Activated CD8-positive, alpha-beta memory T cell treated with anti-CD3 and anti-CD28 coated beads, Interleukin-2, amount 50 U/mL, for 4 hours (primary cell): ENCODE data around the gene REXO4.
"Not testable (repeated sequence)": the region's sequence is repeated elsewhere in the genome, so short reads cannot be mapped to it uniquely, and the experiment has no call there.

Experiments
- DNase-seq: peaks from one replicate; pipeline ENCODE4 v3.0.0-alpha.2; 2020

The REXO4 gene

GRCh38 chr9:133385452-133385851 lies 32.4 kb downstream of the REXO4 start:
- no peak for DNase-seq

DNA sequence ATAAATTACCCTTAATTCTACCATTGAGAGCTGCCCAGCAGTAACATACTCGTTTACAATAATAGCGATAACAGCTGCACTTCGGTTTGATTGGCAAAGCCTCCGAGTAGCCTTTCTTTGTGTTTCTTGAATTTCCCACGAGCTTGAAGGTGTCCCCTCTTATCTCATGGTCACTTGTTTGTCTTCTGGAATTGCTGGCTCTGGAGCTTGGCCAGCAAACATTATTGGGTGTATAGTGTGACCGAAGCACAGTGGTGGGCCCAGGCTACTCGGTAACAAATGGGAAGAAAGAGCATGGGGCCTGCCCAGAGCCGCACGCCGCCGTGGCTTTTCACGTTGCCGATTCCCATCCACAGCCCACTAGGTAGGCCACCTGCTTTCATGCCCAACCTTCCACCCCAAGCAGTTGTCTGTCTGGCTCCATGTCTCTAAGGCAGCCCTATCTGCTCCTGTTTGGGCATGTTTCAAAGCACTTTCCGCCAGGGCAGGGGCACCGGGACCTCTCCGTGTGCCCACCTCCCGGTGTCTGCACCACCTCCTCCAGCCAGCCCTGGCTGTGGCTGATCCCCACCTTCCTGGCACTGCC lies 33.0 kb downstream of the REXO4 start:
- no peak for DNase-seq

GRCh38 chr9:133383438-133383837 lies 34.4 kb downstream of the REXO4 start:
- DNase-seq = no peak

GRCh38 chr9:133382507-133383141 lies 35.2 kb downstream of the REXO4 start:
- DNase-seq = no peak

DNA sequence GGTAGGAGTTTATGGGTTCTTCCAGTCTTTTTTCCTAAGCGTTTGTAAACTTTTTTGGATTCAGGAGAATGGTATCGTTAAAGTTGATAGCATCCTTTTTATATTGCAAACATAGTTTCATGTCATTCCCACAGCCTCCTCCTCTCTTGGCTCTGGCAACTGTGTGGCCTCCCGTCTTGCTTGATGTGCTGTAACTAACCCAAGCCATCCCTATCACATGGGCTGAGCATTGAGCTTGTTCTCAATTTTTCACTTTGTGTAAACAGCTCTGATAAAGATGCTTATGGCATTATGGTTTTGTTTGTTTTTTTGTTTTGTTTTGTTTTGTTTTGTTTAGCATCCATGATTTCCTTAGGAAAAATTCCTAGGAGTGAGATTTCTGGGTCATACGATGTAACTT lies 37.1 kb downstream of the REXO4 start:
- DNase-seq = no peak

DNA sequence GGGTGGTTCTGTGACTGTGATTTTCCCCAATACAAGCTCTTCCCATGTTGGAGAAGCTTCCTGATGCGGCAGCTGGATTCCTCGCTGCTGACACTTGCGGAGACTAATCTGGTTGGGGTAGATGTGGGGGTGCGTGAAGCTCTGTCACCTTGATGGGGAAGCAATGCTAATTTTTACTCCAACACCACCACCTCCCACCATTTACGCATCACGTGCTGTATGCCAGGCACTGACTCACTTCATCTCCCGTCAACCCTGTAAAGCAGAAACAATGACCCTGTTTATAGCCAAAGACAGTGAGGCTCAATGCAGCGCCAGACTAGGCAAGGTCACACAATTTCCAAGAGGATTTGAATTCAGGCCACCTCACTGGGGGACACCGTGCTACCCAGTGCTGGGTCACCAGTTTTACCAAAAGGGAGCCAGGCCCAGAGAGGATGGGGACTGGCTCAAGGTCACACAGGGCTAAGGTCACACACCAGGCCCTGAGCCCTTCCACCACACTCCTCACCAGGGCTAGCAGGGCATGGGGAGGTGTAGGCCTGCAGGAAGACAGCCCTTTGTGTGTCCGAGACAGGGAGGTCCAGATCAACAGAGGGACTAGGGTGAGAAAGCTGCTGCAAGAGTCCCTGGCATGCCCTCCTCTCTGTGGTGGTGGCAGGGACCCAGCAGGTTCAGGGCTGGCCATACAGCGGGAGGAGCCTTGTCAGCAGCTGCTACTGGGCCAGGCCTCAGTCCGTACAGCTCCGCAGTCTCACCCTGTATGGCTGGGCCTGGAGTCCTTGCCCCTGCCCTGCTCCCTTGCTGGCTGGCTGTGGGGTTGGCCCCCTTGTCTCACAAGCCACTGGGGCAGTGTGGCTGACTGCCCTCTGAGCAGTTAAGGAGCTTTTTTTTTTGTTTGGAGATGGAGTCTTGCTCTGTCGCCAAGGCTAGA lies 38.4 kb downstream of the REXO4 start:
- DNase-seq = no peak

GRCh38 chr9:133378408-133378962 lies 39.3 kb downstream of the REXO4 start:
- no peak for DNase-seq

DNA sequence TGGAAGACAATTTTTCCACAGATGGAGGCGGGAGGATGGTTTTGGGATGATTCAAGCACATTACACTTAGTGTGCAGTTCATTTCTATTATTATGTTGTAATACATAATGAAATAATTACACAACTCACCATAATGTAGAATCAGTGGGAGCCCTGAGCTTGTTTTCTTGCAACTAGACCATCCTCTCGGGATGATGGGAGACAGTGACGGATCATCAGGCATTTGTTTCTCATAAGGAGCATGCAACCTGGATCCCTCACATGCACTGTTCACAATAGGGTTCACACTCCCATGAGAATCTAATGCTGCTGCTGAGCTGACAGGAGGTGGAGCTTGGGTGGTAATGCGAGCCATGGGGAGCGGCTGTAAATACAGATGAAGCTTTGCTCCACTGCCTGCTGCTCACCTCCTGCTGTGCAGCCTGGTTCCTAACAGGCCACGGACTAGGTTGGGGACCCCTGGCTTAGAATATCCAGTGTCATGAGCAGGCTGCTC lies 40.0 kb downstream of the REXO4 start:
- DNase-seq = no peak

- not testable (repeated sequence) for DNase-seq
These were observed 40.5 kb downstream of the REXO4 start for GRCh38 chr9:133377280-133377679.

GRCh38 chr9:133375724-133376654 lies 41.8 kb downstream of the REXO4 start, which contains the start of the genes STKLD1 and SURF4:
TSS of gene STKLD1 (plus strand) at chr9:133376366. CDS start at chr9:133376474, 108 bp downstream.
TSS of gene SURF4 (minus strand) at chr9:133376060. CDS start at chr9:133375969, 91 bp downstream.
- peak; percentile 96 for DNase-seq

DNA sequence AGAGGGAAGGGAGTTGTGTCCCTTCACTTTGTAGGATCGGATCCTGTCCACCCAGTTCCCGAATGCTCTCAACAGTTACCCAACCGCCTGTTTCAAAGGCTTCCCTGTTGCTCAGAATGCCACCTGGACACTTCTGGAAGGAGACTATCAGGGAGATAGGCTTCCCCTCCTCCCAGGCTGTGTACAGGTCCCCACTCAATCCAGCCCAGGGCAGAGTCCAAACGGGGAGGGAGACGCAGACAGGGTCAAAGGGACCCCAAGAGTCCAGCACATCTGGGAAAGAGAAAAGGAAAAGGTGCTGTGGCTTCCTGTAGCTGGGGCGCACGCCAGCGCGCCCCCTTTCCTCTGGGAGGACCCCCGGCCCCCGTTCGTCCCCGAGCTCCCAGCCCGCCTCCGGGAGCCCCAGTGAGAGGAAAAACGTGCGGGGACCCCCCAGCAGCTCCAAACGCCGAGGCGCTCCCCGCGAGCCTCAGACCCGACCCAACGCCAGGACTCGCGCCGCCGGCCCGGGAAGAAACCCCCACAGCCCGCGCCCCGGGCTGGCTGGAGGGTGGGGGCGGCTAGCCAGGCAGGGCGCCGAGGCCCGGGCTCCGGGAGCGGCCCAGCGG lies 42.6 kb downstream of the REXO4 start:
- no peak for DNase-seq

GRCh38 chr9:133374612-133375115 lies 43.1 kb downstream of the REXO4 start:
- DNase-seq = no peak

DNA sequence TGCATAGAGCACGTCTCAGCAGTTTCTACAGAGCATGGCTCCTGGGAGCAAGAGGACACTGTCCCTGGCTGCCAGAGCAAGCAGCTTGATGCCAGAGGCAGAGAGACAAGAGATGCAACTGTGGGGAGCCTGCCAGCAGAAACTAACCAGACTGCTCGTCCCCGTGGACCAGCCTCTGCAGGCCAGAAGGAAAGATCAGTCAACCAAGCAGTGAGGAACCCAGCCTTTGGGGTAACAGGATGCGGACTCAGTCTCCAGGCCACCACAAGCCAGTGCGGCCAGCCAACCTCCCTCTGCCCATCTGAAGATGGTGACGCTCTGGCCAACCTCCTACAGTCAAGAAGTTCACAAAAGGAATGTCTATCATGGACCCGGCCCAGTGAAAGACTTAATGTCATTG lies 45.7 kb downstream of the REXO4 start:
- no peak for DNase-seq

GRCh38 chr9:133371261-133371711 lies 46.5 kb downstream of the REXO4 start:
- DNase-seq = peak; percentile 68

DNA sequence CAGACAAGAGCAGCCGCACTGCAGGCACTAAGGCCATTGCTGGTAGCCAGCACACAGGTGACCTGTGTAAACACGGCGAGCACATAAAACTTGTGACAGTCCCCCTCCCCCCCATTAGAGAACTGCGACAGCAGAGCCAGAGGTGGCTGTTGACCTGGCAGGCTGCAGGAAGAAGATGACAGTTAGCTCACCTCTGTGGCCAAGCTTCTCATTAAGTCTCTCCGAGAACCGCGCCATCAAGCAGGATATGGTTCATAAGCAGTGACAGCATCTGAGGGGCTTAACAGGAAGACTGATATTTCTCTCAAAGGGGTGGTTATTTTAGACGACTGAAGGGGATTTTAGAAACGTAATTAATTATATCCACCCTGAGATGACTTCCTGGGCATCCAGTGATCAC lies 47.1 kb downstream of the REXO4 start:
- peak; percentile 48 for DNase-seq

GRCh38 chr9:133369933-133370332 lies 47.9 kb downstream of the REXO4 start:
- no peak for DNase-seq

DNA sequence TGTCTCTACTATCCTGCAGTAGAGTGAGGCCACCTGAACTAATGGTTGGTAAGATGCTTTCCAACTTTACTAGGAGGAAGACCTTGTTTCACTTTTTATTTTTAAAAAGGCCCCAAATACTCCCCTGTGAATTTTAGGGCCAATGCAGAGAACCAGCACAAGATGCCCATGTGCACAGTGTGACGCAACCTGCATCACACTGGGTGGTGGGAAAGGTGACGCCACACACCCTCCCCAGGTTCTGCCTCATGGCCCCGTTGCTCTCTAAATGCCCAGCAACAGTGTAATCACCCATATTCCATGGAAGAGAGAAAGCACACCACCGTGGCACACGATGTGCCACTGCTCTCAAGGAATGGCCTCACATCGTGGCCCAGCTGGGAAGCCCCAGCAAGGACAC lies 48.4 kb downstream of the REXO4 start:
- DNase-seq = no peak

GRCh38 chr9:133368249-133368881 lies 49.4 kb downstream of the REXO4 start:
- DNase-seq = no peak

- no peak for DNase-seq
These were observed 50.0 kb downstream of the REXO4 start for GRCh38 chr9:133367778-133368177.

GRCh38 chr9:133367221-133367620 lies 50.6 kb downstream of the REXO4 start:
- DNase-seq = no peak

- DNase-seq = no peak
These were observed 51.4 kb downstream of the REXO4 start for GRCh38 chr9:133366435-133366834.
